SIG-M5 treated with dmso at 0.1 percent for 504 hours (cell line): ENCODE measurements around the gene ACOX3.
"Not testable (repeated sequence)": the region's sequence is repeated elsewhere in the genome, so short reads cannot be mapped to it uniquely, and the experiment has no call there.

Source experiments
- DNase-seq: peaks from one replicate; lab custom pipeline; 2025; ENCODE audit not compliant: unreplicated experiment; lab: John Stamatoyannopoulos, UW

ACOX3 gene

GRCh38 chr4:8391071-8391470 is 49.5 kb downstream of the ACOX3 start:
- no peak for DNase-seq

- no peak for DNase-seq
These were observed 49.9 kb downstream of the ACOX3 start for GRCh38 chr4:8390577-8390976.

- no peak for DNase-seq
These were observed 52.0 kb downstream of the ACOX3 start for GRCh38 chr4:8388528-8388870.

- no peak for DNase-seq
These were observed 52.7 kb downstream of the ACOX3 start for GRCh38 chr4:8387615-8388527.

- no peak for DNase-seq
These were observed 53.3 kb downstream of the ACOX3 start for GRCh38 chr4:8387194-8387593.

- DNase-seq, result no peak
These were observed 53.8 kb downstream of the ACOX3 start for GRCh38 chr4:8386731-8387130.

GRCh38 chr4:8386131-8386530 is 54.4 kb downstream of the ACOX3 start:
- DNase-seq, result not testable (repeated sequence)

GRCh38 chr4:8385611-8386010 is 54.9 kb downstream of the ACOX3 start:
- DNase-seq, result no peak

GRCh38 chr4:8385106-8385505 is 55.4 kb downstream of the ACOX3 start:
- no peak for DNase-seq

GRCh38 chr4:8384397-8385060 is 56.0 kb downstream of the ACOX3 start:
- DNase-seq, result no peak

GRCh38 chr4:8383451-8384160 is 56.9 kb downstream of the ACOX3 start:
- no peak for DNase-seq

- DNase-seq, result no peak
These were observed 57.5 kb downstream of the ACOX3 start for GRCh38 chr4:8383016-8383415.

GRCh38 chr4:8381814-8382581 is 58.5 kb downstream of the ACOX3 start:
- no peak for DNase-seq

- DNase-seq, result no peak
These were observed 59.8 kb downstream of the ACOX3 start for GRCh38 chr4:8380511-8381415.

GRCh38 chr4:8379771-8380170 is 60.8 kb downstream of the ACOX3 start:
- DNase-seq, result no peak

- DNase-seq, result no peak
These were observed 61.2 kb downstream of the ACOX3 start for GRCh38 chr4:8379281-8379680.

- no peak for DNase-seq
These were observed 61.7 kb downstream of the ACOX3 start for GRCh38 chr4:8378776-8379175.

- DNase-seq, result no peak
These were observed 62.3 kb downstream of the ACOX3 start for GRCh38 chr4:8378101-8378724.
